GM12875 (cell line): ENCODE results near the gene TXLNA.

ENCODE experiments used
- H3K4me3 ChIP-seq: one replicate; pipeline ENCODE4 v1.5.1; 2011; ENCODE audit warnings: low read depth, low read length, control low read depth
- CTCF ChIP-seq: IDR thresholded peaks from 2 replicates; pipeline ENCODE4 v1.5.1; 2011; ENCODE audit warnings: low read depth, mild to moderate bottlenecking, control low read depth, inconsistent platforms, low read length, moderate library complexity, borderline replicate concordance; ENCODE audit not compliant: insufficient read depth

The TXLNA gene

DNA sequence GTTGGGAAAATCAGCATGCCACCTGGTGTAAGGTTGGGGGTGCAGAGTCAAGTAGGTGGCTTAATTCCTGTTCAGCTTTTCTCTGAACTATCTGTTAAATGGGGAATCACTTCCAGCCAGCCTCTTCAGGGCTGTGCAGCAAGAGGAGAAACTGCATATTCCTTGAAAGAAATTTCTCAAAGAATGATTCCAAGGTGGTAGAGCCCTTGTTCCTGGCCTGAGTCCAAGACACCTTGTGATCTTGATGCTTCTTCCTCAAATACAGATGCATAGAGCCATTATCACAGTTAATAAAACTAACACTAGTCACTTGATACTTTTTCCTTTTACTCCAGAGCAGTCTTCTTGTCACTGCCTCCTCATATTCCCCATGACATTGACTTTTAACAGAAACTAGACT is 5.2 kb downstream of the TXLNA start:
- no peak for TF ChIP-seq CTCF
- H3K4me3 ChIP-seq: no peak overlapping the region

DNA sequence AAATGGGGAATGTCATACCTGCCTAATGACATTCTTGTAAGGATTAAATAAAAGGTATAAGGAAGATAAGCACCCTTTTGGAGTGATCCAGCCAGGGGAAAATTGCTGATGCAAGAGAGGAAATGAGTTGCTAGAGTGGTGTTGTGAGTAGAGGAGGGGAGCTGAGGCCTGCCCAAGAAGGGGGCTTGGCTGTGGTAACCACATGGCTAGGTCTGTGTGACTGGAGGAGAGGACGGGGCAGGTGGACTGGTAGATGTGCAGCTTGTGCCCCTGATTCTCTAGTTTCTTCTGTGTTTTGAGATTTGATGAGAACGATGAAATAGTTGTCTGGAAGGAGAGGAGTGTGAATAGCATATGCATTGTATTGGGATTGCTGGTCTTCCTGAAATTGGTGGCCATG is 6.6 kb downstream of the TXLNA start:
- TF ChIP-seq CTCF: no peak

DNA sequence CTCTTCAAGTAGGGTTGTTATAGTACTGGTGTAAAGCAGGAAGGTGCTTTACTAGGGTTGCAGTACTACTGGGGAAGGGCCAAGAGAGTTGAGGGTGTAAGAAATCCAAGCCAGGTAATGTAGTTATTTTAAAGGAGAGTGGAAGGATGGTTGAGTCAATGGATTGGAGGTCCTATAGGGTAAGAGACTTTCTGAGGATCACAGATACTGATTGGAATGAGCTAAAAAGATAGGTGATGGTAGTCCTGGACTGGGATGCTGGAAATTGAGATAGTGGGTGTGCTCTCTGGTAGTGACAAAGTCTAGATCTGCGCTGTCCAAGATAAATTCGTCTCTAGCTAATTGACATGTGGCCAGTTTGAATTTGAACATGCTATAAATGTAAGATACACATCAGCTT is 7.0 kb downstream of the TXLNA start:
- TF ChIP-seq CTCF: no peak
- H3K4me3 ChIP-seq: no peak overlapping the region

More for the DNA sequence above, 6.6 kb downstream of the TXLNA start:
- H3K4me3 ChIP-seq: no peak overlapping the region

- H3K4me3 ChIP-seq: no peak overlapping the region
- TF ChIP-seq CTCF: no peak
Measured at GRCh38 chr1:32187850-32188249, 8.4 kb downstream of the TXLNA start.

GRCh38 chr1:32192220-32192948 is 12.9 kb downstream of the TXLNA start:
- H3K4me3 ChIP-seq: no peak overlapping the region
- TF ChIP-seq CTCF: no peak

- no peak for TF ChIP-seq CTCF
- H3K4me3 ChIP-seq: no peak overlapping the region
Measured at GRCh38 chr1:32194984-32195383, 15.5 kb downstream of the TXLNA start.

- H3K4me3 ChIP-seq: no peak overlapping the region
- TF ChIP-seq CTCF: no peak
Measured at GRCh38 chr1:32195531-32195930, 16.1 kb downstream of the TXLNA start.
